Body of pancreas (tissue), 4 donors: ENCODE data around the gene POLA1. TPM values are rescaled to one million over a fixed set of nuclear protein-coding genes. Genes with fewer than 3 reads are reported as not detected.
A peak's percentile ranks its signal among the peaks of the same experiment; 100 is the strongest.

Experiments used
- ATAC-seq: fragments of 150-250 bp; one replicate; pipeline ENCODE4 v1.9.1; 2016
- DNase-seq, 4 donors: peaks; one replicate each; pipeline ENCODE4 v3.0.0-alpha.2; 2019
- H3K27ac ChIP-seq, 4 donors: fragments of 200-600 bp; sonication (generic); 1 replicate in 3 of 4; 2 replicates in 1 of 4; pipeline versions ENCODE4 v1.5.1 to v1.6.1; 2016 to 2019; ENCODE audit warnings: mild to moderate bottlenecking in 1 of 4, mixed read lengths in 1 of 4, moderate library complexity in 1 of 4
- H3K27me3 ChIP-seq, 2 donors: fragments of 200-600 bp; sonication (generic); one replicate each; pipeline ENCODE4 v1.6.0; 2016; ENCODE audit warnings: mild to moderate bottlenecking in 1 of 2
- H3K36me3 ChIP-seq, 2 donors: fragments of 200-600 bp; sonication (generic); replicated peaks in 1 of 2; 2 replicates each; pipeline ENCODE4 v1.5.1; 2016; ENCODE audit warnings: low read depth in 2 of 2; ENCODE audit not compliant: insufficient read depth in 1 of 2
- H3K4me1 ChIP-seq: fragments of 200-600 bp; sonication (generic); one replicate; pipeline ENCODE4 v1.6.0; 2016
- H3K4me3 ChIP-seq, 2 donors: fragments of 200-600 bp; sonication (generic); 1 replicate in 1 of 2; 2 replicates in 1 of 2; pipeline ENCODE4 v1.5.1; 2016 to 2019
- H3K9me3 ChIP-seq, 3 donors: fragments of 200-600 bp; sonication (generic); 1 replicate in 2 of 3; 2 replicates in 1 of 3; pipeline ENCODE4 v1.5.1; 2016
- POLR2A ChIP-seq, 3 donors: fragments of 450-650 bp; IDR thresholded peaks; one replicate each; pipeline ENCODE4 v1.6.1; 2016; ENCODE audit warnings: antibody characterized with exemption in 3 of 3, mild to moderate bottlenecking in 2 of 3
- WGBS, 2 donors: methylation state at CpG; one replicate each; pipeline ENCODE4 v1.1.5; 2017; 5-methylcytosine and 5-hydroxymethylcytosine counted together
- intact Hi-C: fragments of 100-400 bp; cut with DNase I; formaldehyde crosslinking; loops from one replicate; pipeline ENCODE4 v1.15.1; 2023
- total RNA-seq, 2 donors: library from RNA; depleted of rRNA; stranded (reverse); fragments of >200 nt; gene quantifications; one replicate each; pipeline ENCODE4 v1.1.0, GENCODE V29; 2016
- TF ChIP-seq, protein P1 (sequence below), 7 experiments: fragments of 450-650 bp in 4 of 7; fragments of 200-600 bp in 3 of 7; sonication (generic) in 3 of 7; IDR thresholded peaks; one replicate each; pipeline ENCODE4 v1.5.1; 2016 to 2019; ENCODE audit warnings: antibody characterized with exemption in 7 of 7

The POLA1 gene
- total RNA-seq, 2 donors from 2014 or later, result 5.7 to 9.9 TPM

DNA sequence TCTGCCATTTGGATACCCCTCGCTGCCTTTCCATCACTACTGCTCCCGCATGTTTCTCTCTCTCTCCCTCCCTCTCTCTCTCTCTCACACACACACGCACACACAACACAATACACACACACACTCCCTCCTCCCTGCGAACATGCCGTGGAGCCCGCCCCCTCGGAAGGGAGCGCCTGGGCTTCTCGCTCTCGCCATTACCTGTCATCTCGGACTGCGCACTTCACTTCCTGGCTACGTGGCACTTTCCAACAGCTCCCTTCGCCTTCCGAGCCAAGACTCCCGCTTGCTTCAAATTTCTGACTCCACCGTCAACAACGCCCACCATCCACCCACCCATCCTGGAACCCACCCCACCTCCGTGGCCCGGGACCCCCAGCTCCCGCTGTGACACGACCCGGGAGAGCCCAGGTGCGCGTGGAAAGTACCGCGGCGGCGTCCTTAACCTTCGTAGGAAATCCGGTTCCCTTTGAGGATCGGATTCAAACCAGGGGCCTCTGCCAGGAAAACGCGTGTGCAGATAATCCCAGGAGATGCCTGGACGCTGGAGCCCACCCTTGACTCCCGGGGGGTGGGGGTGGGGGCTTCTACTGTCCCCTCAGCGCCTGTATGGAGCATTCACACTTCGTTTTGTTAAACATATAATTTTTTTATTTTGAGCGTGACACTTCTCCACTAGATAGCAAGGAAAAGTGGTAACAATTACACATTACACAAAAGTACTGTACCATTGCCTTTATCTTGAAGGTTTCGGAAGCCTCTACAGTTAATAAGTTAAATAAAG is 309.5 kb downstream of the POLA1 start:
- Histone ChIP-seq H3K27ac (no peak overlapping the region), H3K9me3 (no peaks in the 10 kb centered on the region), H3K36me3 (no peaks in the 10 kb centered on the region), H3K27me3 (no peaks in the 10 kb centered on the region), H3K4me3 (no peak overlapping the region), H3K4me1 (peaks cover 25% of the 10 kb centered on the region)
- TF ChIP-seq, protein P1, sequence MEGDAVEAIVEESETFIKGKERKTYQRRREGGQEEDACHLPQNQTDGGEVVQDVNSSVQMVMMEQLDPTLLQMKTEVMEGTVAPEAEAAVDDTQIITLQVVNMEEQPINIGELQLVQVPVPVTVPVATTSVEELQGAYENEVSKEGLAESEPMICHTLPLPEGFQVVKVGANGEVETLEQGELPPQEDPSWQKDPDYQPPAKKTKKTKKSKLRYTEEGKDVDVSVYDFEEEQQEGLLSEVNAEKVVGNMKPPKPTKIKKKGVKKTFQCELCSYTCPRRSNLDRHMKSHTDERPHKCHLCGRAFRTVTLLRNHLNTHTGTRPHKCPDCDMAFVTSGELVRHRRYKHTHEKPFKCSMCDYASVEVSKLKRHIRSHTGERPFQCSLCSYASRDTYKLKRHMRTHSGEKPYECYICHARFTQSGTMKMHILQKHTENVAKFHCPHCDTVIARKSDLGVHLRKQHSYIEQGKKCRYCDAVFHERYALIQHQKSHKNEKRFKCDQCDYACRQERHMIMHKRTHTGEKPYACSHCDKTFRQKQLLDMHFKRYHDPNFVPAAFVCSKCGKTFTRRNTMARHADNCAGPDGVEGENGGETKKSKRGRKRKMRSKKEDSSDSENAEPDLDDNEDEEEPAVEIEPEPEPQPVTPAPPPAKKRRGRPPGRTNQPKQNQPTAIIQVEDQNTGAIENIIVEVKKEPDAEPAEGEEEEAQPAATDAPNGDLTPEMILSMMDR (IDR thresholded peaks at IDR 0.05), result no peak
- peak in 2 of 3 donors; percentile 38 for TF ChIP-seq POLR2A (IDR thresholded peaks at IDR 0.05)
- peak; percentile 65 for ATAC-seq
- intact Hi-C loops, result no loop called here
- 11 to 18% methylated on average over 23 to 34 of the region's 40 CpGs for WGBS, 2 donors
- DNase-seq, result peak in 3 of 4 donors; percentile 32 to 52 (median 45)

DNA sequence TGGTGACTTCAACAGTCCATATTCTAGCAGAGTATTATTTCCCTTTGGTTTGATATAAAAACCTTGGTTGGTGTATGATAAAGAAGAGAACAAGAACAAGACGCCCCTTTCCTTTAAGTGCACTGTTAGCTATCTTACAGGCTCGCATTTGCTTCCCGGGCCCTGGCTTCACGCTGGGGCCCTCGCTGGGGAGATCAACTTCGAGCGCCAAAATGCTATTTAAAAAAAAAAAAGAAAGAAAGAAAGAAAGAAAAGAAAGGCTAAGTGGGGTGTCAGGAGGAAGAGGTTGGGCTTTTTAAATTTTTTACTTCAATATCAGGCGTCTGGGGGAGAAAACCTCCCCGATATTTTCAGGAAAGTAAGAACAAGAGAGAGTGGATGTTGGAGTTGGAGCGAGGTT is 310.3 kb downstream of the POLA1 start:
- Histone ChIP-seq H3K9me3 (no peaks in the 10 kb centered on the region), H3K4me3 (no peak overlapping the region), H3K27ac (no peak overlapping the region), H3K36me3 (no peaks in the 10 kb centered on the region), H3K27me3 (no peaks in the 10 kb centered on the region), H3K4me1 (peaks cover 25% of the 10 kb centered on the region)
- TF ChIP-seq, protein P1 (IDR thresholded peaks at IDR 0.05), result no peak
- 21 to 47% methylated on average over 10 of the region's 10 CpGs for WGBS, 2 donors
- intact Hi-C loops, result no loop called here
- no peak for DNase-seq
- ATAC-seq, result no peak

DNA sequence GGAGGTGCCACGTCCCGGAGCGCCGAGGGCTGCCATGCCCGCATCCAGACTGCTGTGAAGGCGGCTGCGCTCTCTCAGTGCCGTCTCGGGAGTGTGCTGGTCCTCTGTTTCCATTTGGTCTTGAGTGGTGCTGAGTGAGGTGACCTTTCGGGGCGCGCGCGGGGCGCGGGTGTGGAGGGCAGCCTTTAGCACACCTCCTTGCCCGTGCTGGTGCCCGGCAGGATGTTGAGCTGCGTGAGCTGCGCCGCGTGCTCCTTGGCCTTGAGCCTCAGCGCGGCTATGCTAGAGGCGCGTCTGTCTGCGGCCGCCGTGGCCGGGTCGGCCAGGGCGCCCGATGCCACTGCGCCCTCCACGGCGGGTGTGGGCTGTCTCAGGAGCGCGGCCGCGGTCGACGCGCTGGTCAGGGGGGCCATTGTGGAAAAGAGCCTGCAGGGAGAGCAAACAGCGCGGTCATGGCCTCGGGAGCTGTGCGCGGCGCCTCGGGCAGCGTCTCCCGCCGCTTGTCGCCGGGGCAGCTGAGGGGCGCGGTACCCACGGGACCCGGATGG is 310.8 kb downstream of the POLA1 start:
- intact Hi-C loops, result no loop called here
- DNase-seq (no peak), ATAC-seq (peak; percentile 18)
- Histone ChIP-seq H3K27ac (no peak overlapping the region), H3K4me1 (peaks cover 25% of the 10 kb centered on the region), H3K27me3 (no peaks in the 10 kb centered on the region), H3K9me3 (no peaks in the 10 kb centered on the region), H3K4me3 (no peak overlapping the region), H3K36me3 (no peaks in the 10 kb centered on the region)
- TF ChIP-seq, protein P1 (IDR thresholded peaks at IDR 0.05), result no peak
- no peak for TF ChIP-seq POLR2A (IDR thresholded peaks at IDR 0.05)
- 2 to 26% methylated on average over 5 to 36 of the region's 59 CpGs for WGBS, 2 donors

DNA sequence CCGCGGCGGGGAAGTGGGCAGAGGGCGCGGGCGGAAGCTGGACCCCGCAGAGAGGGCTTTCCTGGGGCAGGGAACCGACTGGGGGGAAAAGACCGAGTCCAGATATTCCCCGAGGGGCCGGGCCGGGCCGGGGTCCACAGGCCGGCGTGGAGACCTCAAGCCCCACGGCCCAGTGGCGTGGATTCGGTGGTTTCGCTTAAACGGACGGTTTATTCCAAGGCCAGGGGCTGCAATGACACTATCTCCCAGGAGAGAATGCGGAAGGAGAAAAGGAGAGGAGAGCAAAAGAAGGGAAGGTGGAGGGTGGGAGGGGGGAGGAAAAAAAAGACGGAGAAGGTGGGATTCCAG is 311.3 kb downstream of the POLA1 start:
- WGBS, 2 donors, result 0 to 5% methylated on average over 4 to 8 of the region's 23 CpGs
- H3K9me3 ChIP-seq, result no peaks in the 10 kb centered on the region
- DNase-seq, result no peak
- no peak overlapping the region for H3K27ac ChIP-seq
- H3K4me3 ChIP-seq, result no peak overlapping the region
- TF ChIP-seq POLR2A (IDR thresholded peaks at IDR 0.05), result no peak
- TF ChIP-seq, protein P1 (IDR thresholded peaks at IDR 0.05), result no peak
- H3K27me3 ChIP-seq, result no peaks in the 10 kb centered on the region
- intact Hi-C loops, result no loop called here
- H3K4me1 ChIP-seq, result peaks cover 25% of the 10 kb centered on the region
- H3K36me3 ChIP-seq, result no peaks in the 10 kb centered on the region
- ATAC-seq, result no peak
